Caco-2 (cell line): ENCODE data around the gene ETV6. TPM values are rescaled to one million over a fixed set of nuclear protein-coding genes. Genes with fewer than 3 reads are reported as not detected.

Experiments
- Bru-seq: library from RNA; stranded (reverse); fragments of 400-500 nt; gene quantifications from one replicate; lab custom pipeline; 2021; lab: Mats Ljungman, UMichigan
- BruChase-seq, 2 experiments: library from RNA; stranded (reverse); fragments of 400-500 nt; gene quantifications; one replicate each; lab custom pipeline; 2021; lab: Mats Ljungman, UMichigan
- BruUV-seq: library from RNA; stranded (reverse); fragments of 400-500 nt; replicated peaks from 2 replicates; lab custom pipeline; 2021; lab: Mats Ljungman, UMichigan
- CTCF ChIA-PET: fragments of 300-600 bp; sonication (Branson Sonifier 250); formaldehyde crosslinking; loops from one replicate; lab custom pipeline; 2022; ENCODE audit warnings: antibody characterized with exemption; lab: Charles Lee
- POLR2A ChIA-PET: fragments of 300-600 bp; sonication (Branson Sonifier 250); formaldehyde crosslinking; loops from one replicate; lab custom pipeline; 2022; ENCODE audit warnings: antibody characterized with exemption; lab: Charles Lee
- DNase-seq, 2 experiments: peaks; one replicate each; pipeline versions ENCODE4 v3.0.0 to v3.0.0-alpha.2; 2020 to 2022
- H3K27me3 ChIP-seq: replicated peaks from 2 replicates; pipeline ENCODE4 v1.6.0; 2011; ENCODE audit warnings: low read length; ENCODE audit not compliant: control insufficient read depth, insufficient read depth
- H3K36me3 ChIP-seq: 2 replicates; pipeline ENCODE4 v1.5.1; 2011; ENCODE audit warnings: low read length; ENCODE audit not compliant: control insufficient read depth, insufficient read depth
- H3K4me1 ChIP-seq: fragments of 250-450 bp; sonication (Bioruptor Pico); 2 replicates; pipeline ENCODE4 v1.5.1; 2020; ENCODE audit warnings: mild to moderate bottlenecking
- H3K4me3 ChIP-seq: 2 replicates; pipeline ENCODE4 v1.5.1; 2011; ENCODE audit warnings: low read depth, mild to moderate bottlenecking, control low read depth, low read length
- H3K9me3 ChIP-seq: fragments of 250-450 bp; sonication (Bioruptor Pico); 2 replicates; pipeline ENCODE4 v1.5.1; 2020; ENCODE audit warnings: mild to moderate bottlenecking, moderate library complexity
- H3K27ac Mint-ChIP-seq: one replicate; pipeline ENCODE4 v1.8.0; 2022; ENCODE audit warnings: mixed read lengths; ENCODE audit not compliant: unreplicated experiment
- H3K27me3 Mint-ChIP-seq: one replicate; pipeline ENCODE4 v1.8.0; 2022; ENCODE audit warnings: mixed read lengths; ENCODE audit not compliant: insufficient read depth, unreplicated experiment
- H3K36me3 Mint-ChIP-seq: one replicate; pipeline ENCODE4 v1.8.0; 2022; ENCODE audit warnings: mild to moderate bottlenecking, mixed read lengths; ENCODE audit not compliant: insufficient read depth, unreplicated experiment
- H3K4me1 Mint-ChIP-seq: one replicate; pipeline ENCODE4 v1.8.0; 2022; ENCODE audit warnings: low read depth, mixed read lengths; ENCODE audit not compliant: unreplicated experiment
- H3K4me3 Mint-ChIP-seq: one replicate; pipeline ENCODE4 v1.8.0; 2022; ENCODE audit warnings: mild to moderate bottlenecking, moderate library complexity, mixed read lengths; ENCODE audit not compliant: unreplicated experiment
- H3K9me3 Mint-ChIP-seq: one replicate; pipeline ENCODE4 v1.8.0; 2022; ENCODE audit warnings: mixed read lengths; ENCODE audit not compliant: unreplicated experiment
- CTCF ChIP-seq, 2 experiments: fragments of 200-600 bp in 1 of 2; IDR thresholded peaks; 1 replicate in 1 of 2; 2 replicates in 1 of 2; pipeline versions ENCODE4 v1.5.1 to v1.8.0; 2011 to 2022; ENCODE audit warnings: antibody characterized with exemption in 1 of 2, control low read depth in 1 of 2, inconsistent platforms in 1 of 2, low read depth in 1 of 2, low read length in 1 of 2, mild to moderate bottlenecking in 1 of 2, moderate library complexity in 1 of 2; ENCODE audit not compliant: insufficient read depth in 1 of 2, severe bottlenecking in 1 of 2, unreplicated experiment in 1 of 2
- intact Hi-C: fragments of 100-400 bp; cut with micrococcal nuclease; formaldehyde crosslinking; loops from one replicate; pipeline ENCODE4 v1.10.0; 2022; ENCODE audit not compliant: unreplicated experiment
- long read RNA-seq: library from polyadenylated mRNA; stranded (forward); transcript quantifications from one replicate; pipeline ENCODE4 v2.0.0, GENCODE V29; 2022
- total RNA-seq: library from RNA; stranded (reverse); gene quantifications from 2 replicates; pipeline ENCODE4 v1.2.3, GENCODE V29; 2022

Gene ETV6
- 15.6 and 18.2 TPM in 2 replicates for total RNA-seq
- Bru-seq, nascent RNA, result percentile 70 among the genes with signal in this experiment
- BruChase-seq, experiment 1, labeled RNA remaining after a 2-hour chase, result percentile 66 among the genes with signal in this experiment
- percentile 62 among the genes with signal in this experiment for BruChase-seq, experiment 2, labeled RNA remaining after a 6-hour chase
- long read RNA-seq, full-length matches to known transcripts, result 4 of 14 reads
- long read RNA-seq, partial matches to known transcripts, result 1 of 14 reads
- long read RNA-seq, other reads (novel, unspliced or antisense), result 9 of 14 reads

GRCh38 chr12:11649413-11650285, at the start of gene ETV6:
TSS of gene ETV6 (plus strand) at chr12:11649674. CDS start at chr12:11650128, 454 bp downstream.
- Histone ChIP-seq H3K36me3 (no peaks in the 10 kb centered on the region), H3K4me3 (peak within 1 kb of the TSS; percentile 79), H3K27me3 (no peaks in the 10 kb centered on the region), H3K4me1 (peaks cover 7% of the 10 kb centered on the region; the same call in 1 of the 2 replicates), H3K9me3 (0 out of 2 replicates have a peak, but pooled peaks cover 3% of the 10 kb centered on the region)
- CTCF ChIA-PET, result interaction anchor here (1.0 kb wide), 1 partner anchor 384 kb away, joined by 3 read pairs; no protein-coding TSS in a partner anchor
- peaks cover 10% of the 10 kb centered on the region for H3K4me1 Mint-ChIP-seq
- no peaks in the 10 kb centered on the region for H3K9me3 Mint-ChIP-seq
- no peaks in the 10 kb centered on the region for H3K36me3 Mint-ChIP-seq
- BruUV-seq, result no TSS peak
- no peaks in the 10 kb centered on the region for H3K27me3 Mint-ChIP-seq
- H3K27ac Mint-ChIP-seq, result peak within 1 kb of the TSS; percentile 87
- DNase-seq, result peak; percentile 73 to 79
- no peak for TF ChIP-seq CTCF (IDR thresholded peaks at IDR 0.05; ENCODE audit: insufficient read depth in 1 of 2, low read depth in 1 of 2, low read length in 1 of 2, severe bottlenecking in 1 of 2, unreplicated experiment in 1 of 2)
- peak within 1 kb of the TSS; percentile 84 for H3K4me3 Mint-ChIP-seq
- intact Hi-C loops, result loop anchor here (1.0 to 5.0 kb wide), 4 partner anchors 26 to 243 kb away; no protein-coding TSS in a partner anchor
- POLR2A ChIA-PET, result interaction anchor here (0.6 to 1.4 kb wide), 4 partner anchors 36 to 842 kb away, joined by 3 to 7 read pairs (median 4); no protein-coding TSS in a partner anchor

GRCh38 chr12:11600199-11600598, 49.3 kb upstream of the ETV6 start:
- Mint-ChIP-seq H3K9me3 (no peaks in the 10 kb centered on the region), H3K36me3 (no peaks in the 10 kb centered on the region), H3K4me1 (no peaks in the 10 kb centered on the region), H3K4me3 (no peak overlapping the region), H3K27me3 (no peaks in the 10 kb centered on the region), H3K27ac (no peak overlapping the region)
- Histone ChIP-seq H3K4me1 (no peaks in the 10 kb centered on the region), H3K27me3 (no peaks in the 10 kb centered on the region), H3K4me3 (no peak overlapping the region), H3K9me3 (no peaks in the 10 kb centered on the region), H3K36me3 (no peaks in the 10 kb centered on the region)
- ChIA-PET CTCF (no interaction called here), POLR2A (no interaction called here)
- TF ChIP-seq CTCF (IDR thresholded peaks at IDR 0.05; ENCODE audit: insufficient read depth in 1 of 2, low read depth in 1 of 2, low read length in 1 of 2, severe bottlenecking in 1 of 2, unreplicated experiment in 1 of 2), result no peak
- BruUV-seq, result no TSS peak
- no peak for DNase-seq
- intact Hi-C loops, result no loop called here

- intact Hi-C loops, result no loop called here
- no peaks in the 10 kb centered on the region for H3K4me1 Mint-ChIP-seq
- CTCF ChIA-PET, result no interaction called here
These were observed 47.8 kb upstream of the ETV6 start for GRCh38 chr12:11601647-11602046.

More at GRCh38 chr12:11601647-11602046, 47.8 kb upstream of the ETV6 start:
- no peak for DNase-seq
- H3K27me3 ChIP-seq, result no peaks in the 10 kb centered on the region
- BruUV-seq, result no TSS peak
- POLR2A ChIA-PET, result no interaction called here
- H3K36me3 ChIP-seq, result no peaks in the 10 kb centered on the region
- H3K4me3 ChIP-seq, result no peak overlapping the region
- Mint-ChIP-seq H3K27me3 (no peaks in the 10 kb centered on the region), H3K4me3 (no peak overlapping the region), H3K9me3 (no peaks in the 10 kb centered on the region), H3K36me3 (no peaks in the 10 kb centered on the region), H3K27ac (no peak overlapping the region)
- peaks cover 3% of the 10 kb centered on the region for H3K4me1 ChIP-seq
- TF ChIP-seq CTCF (IDR thresholded peaks at IDR 0.05; ENCODE audit: insufficient read depth in 1 of 2, low read depth in 1 of 2, low read length in 1 of 2, severe bottlenecking in 1 of 2, unreplicated experiment in 1 of 2), result no peak
- H3K9me3 ChIP-seq, result no peaks in the 10 kb centered on the region
